HEK293T (cell line): ENCODE measurements around the gene ST6GAL1.

Source experiments
- CTCF ChIA-PET: fragments of 350-600 bp; formaldehyde crosslinking; extraction: SDS; loops from one replicate; lab custom pipeline; 2021; ENCODE audit warnings: antibody characterized with exemption, inconsistent platforms; lab: Yijun Ruan, JAX
- POLR2A ChIA-PET: fragments of 350-600 bp; formaldehyde crosslinking; extraction: SDS; loops from one replicate; lab custom pipeline; 2020; ENCODE audit warnings: antibody characterized with exemption, inconsistent platforms; lab: Yijun Ruan, JAX
- DNase-seq: peaks from one replicate; pipeline ENCODE4 v3.0.0; 2012; ENCODE audit warnings: mixed read lengths; ENCODE audit errors: extremely low spot score
- ARNT ChIP-seq: fragments of 450-650 bp; IDR thresholded peaks from 2 replicates; pipeline ENCODE4 v1.6.1; 2017; ENCODE audit warnings: mild to moderate bottlenecking
- BHLHE40 ChIP-seq: fragments of 450-650 bp; IDR thresholded peaks from 2 replicates; pipeline ENCODE4 v1.6.1; 2016; ENCODE audit warnings: mild to moderate bottlenecking, moderate library complexity, borderline replicate concordance
- CTBP1 ChIP-seq: fragments of 450-650 bp; IDR thresholded peaks from 2 replicates; pipeline ENCODE4 v1.6.1; 2016; ENCODE audit warnings: borderline replicate concordance
- ELF4 ChIP-seq: fragments of 450-650 bp; IDR thresholded peaks from 2 replicates; pipeline ENCODE4 v1.6.1; 2017; ENCODE audit warnings: antibody characterized with exemption
- FOXA1 ChIP-seq: fragments of 450-650 bp; IDR thresholded peaks from 2 replicates; pipeline ENCODE4 v1.6.1; 2016; ENCODE audit warnings: mild to moderate bottlenecking
- FOXK2 ChIP-seq: fragments of 450-650 bp; IDR thresholded peaks from 2 replicates; pipeline ENCODE4 v1.6.1; 2016; ENCODE audit warnings: mild to moderate bottlenecking
- FOXM1 ChIP-seq: fragments of 450-650 bp; IDR thresholded peaks from 2 replicates; pipeline ENCODE4 v1.6.1; 2017; ENCODE audit warnings: mild to moderate bottlenecking, borderline replicate concordance
- HDGF ChIP-seq: fragments of 450-650 bp; IDR thresholded peaks from 2 replicates; pipeline ENCODE4 v1.6.1; 2017; ENCODE audit warnings: antibody characterized with exemption, borderline replicate concordance
- L3MBTL2 ChIP-seq: fragments of 450-650 bp; conservative IDR thresholded peaks from 2 replicates; pipeline ENCODE4 v1.6.1; 2016; ENCODE audit warnings: mild to moderate bottlenecking
- LEF1 ChIP-seq: fragments of 450-650 bp; IDR thresholded peaks from 2 replicates; pipeline ENCODE4 v1.6.1; 2017; ENCODE audit warnings: mild to moderate bottlenecking, borderline replicate concordance
- NFRKB ChIP-seq: fragments of 450-650 bp; IDR thresholded peaks from 2 replicates; pipeline ENCODE4 v1.6.1; 2016; ENCODE audit warnings: mild to moderate bottlenecking, moderate library complexity
- PKNOX1 ChIP-seq: fragments of 450-650 bp; IDR thresholded peaks from 2 replicates; pipeline ENCODE4 v1.6.1; 2016
- SP1 ChIP-seq: fragments of 450-650 bp; IDR thresholded peaks from 2 replicates; pipeline ENCODE4 v1.6.1; 2017
- SUZ12 ChIP-seq: fragments of 450-650 bp; IDR thresholded peaks from 2 replicates; pipeline ENCODE4 v1.6.1; 2016; ENCODE audit warnings: mild to moderate bottlenecking
- TARDBP ChIP-seq: fragments of 450-650 bp; IDR thresholded peaks from 2 replicates; pipeline ENCODE4 v1.6.1; 2016
- ZNF384 ChIP-seq: fragments of 450-650 bp; IDR thresholded peaks from 2 replicates; pipeline ENCODE4 v1.6.1; 2016

Gene ST6GAL1

GRCh38 chr3:186932281-186933181 is 2.2 kb downstream of the ST6GAL1 start:
- ChIA-PET POLR2A (interaction anchor here (1.5 kb wide), 1 partner anchor 207 kb away, joined by 3 read pairs; the partner anchor contains the start of gene RPL39L), CTCF (interaction anchor here (0.7 kb wide), 1 partner anchor 181 kb away, joined by 3 read pairs; no protein-coding TSS in a partner anchor)
- DNase-seq: no peak
- TF ChIP-seq BHLHE40 (no peak), PKNOX1 (no peak), LEF1 (no peak), SUZ12 (no peak), FOXM1 (no peak), CTBP1 (no peak), HDGF (no peak)

- POLR2A ChIA-PET: no interaction called here
- TF ChIP-seq FOXK2 (no peak), SP1 (no peak)
- CTCF ChIA-PET: no interaction called here
- DNase-seq: no peak
Observed at GRCh38 chr3:186933816-186934215, 3.5 kb downstream of the ST6GAL1 start.

GRCh38 chr3:186935133-186935532 is 4.8 kb downstream of the ST6GAL1 start:
- ChIA-PET POLR2A (no interaction called here), CTCF (no interaction called here)
- no peak for TF ChIP-seq SP1
- TF ChIP-seq SUZ12: no peak
- TF ChIP-seq ELF4: no peak
- TF ChIP-seq FOXA1: no peak
- TF ChIP-seq NFRKB: no peak
- TF ChIP-seq HDGF: no peak
- no peak for TF ChIP-seq ARNT
- TF ChIP-seq LEF1: no peak

GRCh38 chr3:186937017-186937875 is 6.9 kb downstream of the ST6GAL1 start:
- no peak for TF ChIP-seq LEF1
- no peak for TF ChIP-seq SUZ12
- no peak for TF ChIP-seq SP1
- no peak for TF ChIP-seq ELF4
- TF ChIP-seq NFRKB: no peak
- TF ChIP-seq FOXK2: no peak
- TF ChIP-seq TARDBP: no peak
- TF ChIP-seq PKNOX1: no peak
- ChIA-PET CTCF (no interaction called here), POLR2A (no interaction called here)
- no peak for DNase-seq

More at GRCh38 chr3:186935133-186935532, 4.8 kb downstream of the ST6GAL1 start:
- DNase-seq: no peak

- ChIA-PET CTCF (interaction anchor here (0.6 kb wide), 1 partner anchor 132 kb away, joined by 3 read pairs; no protein-coding TSS in a partner anchor), POLR2A (no interaction called here)
- TF ChIP-seq L3MBTL2: no peak
- TF ChIP-seq LEF1: no peak
- no peak for TF ChIP-seq ARNT
- no peak for TF ChIP-seq SP1
- TF ChIP-seq CTBP1: no peak
- no peak for TF ChIP-seq ELF4
- no peak for TF ChIP-seq HDGF
- no peak for TF ChIP-seq FOXK2
- TF ChIP-seq TARDBP: no peak
- TF ChIP-seq NFRKB: no peak
- no peak for TF ChIP-seq ZNF384
- TF ChIP-seq BHLHE40: no peak
- no peak for TF ChIP-seq FOXA1
- TF ChIP-seq PKNOX1: no peak
- no peak for TF ChIP-seq SUZ12
- no peak for TF ChIP-seq FOXM1
- DNase-seq: no peak
Observed at GRCh38 chr3:186938716-186939115, 8.4 kb downstream of the ST6GAL1 start.

GRCh38 chr3:186939536-186939935 is 9.2 kb downstream of the ST6GAL1 start:
- ChIA-PET CTCF (no interaction called here), POLR2A (no interaction called here)
- TF ChIP-seq TARDBP (no peak), L3MBTL2 (no peak), CTBP1 (no peak), SUZ12 (no peak), NFRKB (no peak), HDGF (no peak), PKNOX1 (no peak)
- no peak for DNase-seq
